Stimulated activated CD4-positive, alpha-beta T cell treated with anti-CD3 and anti-CD28 coated beads, Interleukin-15, amount 100 ng/mL, for 24 hours (primary cell): ENCODE results near the gene NEGR1.
"Not testable (repeated sequence)": the region's sequence is repeated elsewhere in the genome, so short reads cannot be mapped to it uniquely, and the experiment has no call there.

Experiments used
- DNase-seq: peaks from one replicate; pipeline ENCODE4 v3.0.0-alpha.2; 2020

NEGR1 gene

DNA sequence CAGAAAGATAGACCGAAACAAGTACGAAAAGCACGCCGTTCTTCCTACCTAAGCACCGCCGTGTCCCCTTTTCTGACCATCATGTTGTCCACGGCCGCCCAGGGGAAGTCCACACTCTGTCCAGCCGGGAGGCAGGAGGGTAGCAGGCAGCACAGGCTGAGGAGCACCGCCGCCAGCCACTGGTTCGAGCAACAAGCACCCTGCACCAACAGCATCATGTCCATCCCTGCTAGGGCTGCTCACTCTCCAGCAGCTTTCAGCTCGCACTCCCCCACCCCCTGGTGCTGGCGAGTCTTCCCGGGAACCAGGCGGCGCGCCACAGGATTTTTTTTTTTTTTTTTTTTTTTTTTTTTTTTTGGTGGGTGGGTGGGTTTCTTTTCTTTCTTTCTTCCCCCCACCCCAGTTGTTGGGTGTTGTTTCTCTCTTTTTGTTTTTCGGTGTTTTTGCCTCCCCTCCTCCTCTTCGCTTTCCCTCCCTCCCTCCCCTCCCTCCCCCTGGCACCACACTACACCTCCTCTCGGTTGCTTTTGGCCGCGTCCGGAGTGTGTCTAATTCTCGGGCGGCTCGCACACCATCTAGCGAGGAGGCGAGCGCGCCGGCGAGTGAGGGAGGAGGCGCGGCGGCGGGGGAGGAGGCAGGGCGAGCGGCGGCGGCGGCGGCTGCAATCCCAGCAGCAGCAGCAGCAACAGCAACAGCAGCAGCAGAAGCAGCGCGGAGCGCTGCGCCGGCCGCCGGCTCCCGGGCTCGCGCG is at the start of gene NEGR1:
TSS of gene NEGR1 (minus strand) at position 269 of the 751 bp plus-strand sequence.
- DNase-seq, result peak; percentile 73

DNA sequence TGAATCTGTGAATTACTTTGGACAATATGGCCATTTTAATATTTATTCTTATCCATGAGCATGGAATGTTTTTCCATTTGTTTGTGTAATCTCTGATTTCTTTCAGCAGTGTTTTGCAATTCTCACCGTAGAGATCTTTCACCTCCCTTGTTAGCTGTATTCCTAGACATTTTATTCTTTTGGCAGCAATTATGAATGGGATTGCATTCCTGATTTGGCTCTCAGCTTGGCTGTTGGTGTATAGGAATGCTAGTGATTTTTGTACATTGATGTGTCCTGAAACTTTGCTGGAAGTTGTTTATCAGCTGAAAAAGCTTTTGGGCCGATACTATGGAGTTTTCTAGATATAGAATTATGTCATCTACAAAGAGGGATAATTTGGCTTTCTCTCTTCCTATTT is 44.2 kb upstream of the NEGR1 start:
- DNase-seq, result no peak

DNA sequence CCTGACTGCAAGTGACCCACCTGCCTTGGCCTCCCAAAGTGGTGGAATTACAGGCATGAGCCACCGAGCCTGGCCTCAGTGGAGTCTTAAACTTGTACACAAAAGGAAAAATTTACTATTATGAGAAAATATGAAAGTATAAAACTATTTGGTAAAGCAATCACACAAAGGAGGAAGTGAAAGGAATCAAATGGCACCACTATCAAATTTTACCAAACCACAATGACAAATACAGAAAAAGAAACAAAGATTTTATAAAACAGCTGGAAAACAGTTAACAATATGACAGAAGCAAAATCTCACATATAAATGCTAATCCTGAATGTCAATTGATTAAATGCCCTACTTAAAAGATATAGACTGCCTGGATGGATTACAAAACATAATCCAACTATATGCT is 42.1 kb upstream of the NEGR1 start:
- no peak for DNase-seq

DNA sequence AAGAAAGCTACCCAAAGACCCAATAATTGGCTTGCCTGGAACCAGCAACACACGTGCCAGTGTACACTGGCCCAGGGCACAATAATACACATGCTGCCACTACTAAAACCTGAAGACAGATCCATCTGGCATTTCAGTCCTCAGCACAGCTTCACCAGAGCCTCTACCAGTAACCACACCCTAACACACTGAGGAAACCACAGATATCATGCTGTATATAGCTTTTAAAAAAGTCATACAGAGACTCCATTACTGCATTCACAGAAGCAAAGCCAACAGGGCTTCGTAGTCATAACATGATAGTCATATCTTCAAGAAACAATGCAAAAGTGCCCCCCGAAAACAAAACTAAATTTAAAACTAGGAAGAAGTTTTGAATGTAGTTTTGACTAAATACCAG is 40.6 kb upstream of the NEGR1 start:
- no peak for DNase-seq

DNA sequence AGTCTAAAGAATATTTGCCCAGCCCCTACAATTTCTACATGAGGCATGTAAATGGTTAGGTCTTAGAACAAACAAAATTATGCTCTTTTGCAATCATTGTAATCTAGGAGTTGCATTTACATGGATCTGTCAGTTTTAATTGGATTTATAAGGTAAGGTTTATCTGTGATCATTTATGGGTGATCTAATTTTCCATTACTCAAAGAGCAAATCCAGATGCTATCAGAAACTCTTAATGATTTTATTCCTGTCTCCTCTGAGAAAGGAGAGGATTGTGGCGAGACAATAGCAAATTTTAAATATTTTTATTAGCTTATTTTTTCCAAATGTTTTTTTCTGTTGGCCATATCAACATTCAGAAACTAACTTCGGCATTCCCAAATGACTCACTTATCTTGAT is 14.2 kb upstream of the NEGR1 start:
- no peak for DNase-seq

DNA sequence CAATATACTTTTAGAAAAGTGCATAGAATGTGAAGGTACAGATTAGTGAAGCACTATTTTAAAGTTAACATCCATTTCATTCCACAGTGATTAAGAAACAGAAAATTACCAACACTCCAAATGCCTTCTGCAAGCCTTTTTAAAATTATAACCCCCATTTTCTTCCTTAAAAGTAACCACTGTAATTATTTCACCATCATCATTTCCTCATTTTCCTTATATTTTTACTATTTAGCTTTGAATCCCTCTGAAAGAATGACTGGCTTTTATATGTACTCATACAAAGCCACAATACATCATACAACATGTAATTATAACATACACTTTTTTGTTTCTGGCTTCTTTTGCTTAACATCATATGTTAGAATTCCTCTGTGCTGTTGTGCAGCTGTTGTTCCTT is 6.5 kb upstream of the NEGR1 start:
- no peak for DNase-seq

DNA sequence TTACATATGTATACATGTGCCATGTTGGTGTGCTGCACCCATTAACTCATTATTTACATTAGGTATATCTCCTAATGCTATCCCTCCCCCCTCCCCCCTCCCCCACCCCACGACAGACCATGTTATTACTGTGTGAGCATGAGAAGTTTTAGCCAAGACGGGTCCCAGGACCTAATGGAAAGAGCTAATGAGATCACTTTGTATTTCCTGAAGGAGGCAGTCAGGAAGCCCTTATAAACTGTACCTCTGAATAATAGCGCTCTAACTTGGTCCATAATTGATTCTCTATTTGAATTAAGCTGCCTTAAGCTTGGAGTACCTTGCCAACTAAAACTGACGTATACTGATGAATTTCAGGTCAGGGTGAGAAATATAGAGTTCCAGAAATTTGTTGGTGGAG is 4.1 kb upstream of the NEGR1 start:
- DNase-seq, result no peak

DNA sequence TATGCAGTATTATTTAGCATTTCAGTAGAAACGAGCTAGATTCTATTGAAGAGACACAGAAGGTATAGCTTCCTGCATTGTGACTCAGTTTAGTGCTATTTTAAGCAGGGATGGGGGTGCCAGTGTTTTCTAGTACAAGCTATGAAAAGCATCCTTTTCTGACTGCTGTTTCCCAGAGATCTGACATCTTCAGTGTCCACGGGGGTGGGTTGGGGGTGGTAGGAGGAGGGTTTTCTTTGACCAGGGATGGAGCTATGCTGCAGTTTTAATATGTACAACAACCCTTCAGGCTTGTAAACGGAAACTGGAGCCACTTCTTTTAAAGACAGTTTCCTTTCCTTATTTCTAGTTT is 2.7 kb upstream of the NEGR1 start:
- no peak for DNase-seq

DNA sequence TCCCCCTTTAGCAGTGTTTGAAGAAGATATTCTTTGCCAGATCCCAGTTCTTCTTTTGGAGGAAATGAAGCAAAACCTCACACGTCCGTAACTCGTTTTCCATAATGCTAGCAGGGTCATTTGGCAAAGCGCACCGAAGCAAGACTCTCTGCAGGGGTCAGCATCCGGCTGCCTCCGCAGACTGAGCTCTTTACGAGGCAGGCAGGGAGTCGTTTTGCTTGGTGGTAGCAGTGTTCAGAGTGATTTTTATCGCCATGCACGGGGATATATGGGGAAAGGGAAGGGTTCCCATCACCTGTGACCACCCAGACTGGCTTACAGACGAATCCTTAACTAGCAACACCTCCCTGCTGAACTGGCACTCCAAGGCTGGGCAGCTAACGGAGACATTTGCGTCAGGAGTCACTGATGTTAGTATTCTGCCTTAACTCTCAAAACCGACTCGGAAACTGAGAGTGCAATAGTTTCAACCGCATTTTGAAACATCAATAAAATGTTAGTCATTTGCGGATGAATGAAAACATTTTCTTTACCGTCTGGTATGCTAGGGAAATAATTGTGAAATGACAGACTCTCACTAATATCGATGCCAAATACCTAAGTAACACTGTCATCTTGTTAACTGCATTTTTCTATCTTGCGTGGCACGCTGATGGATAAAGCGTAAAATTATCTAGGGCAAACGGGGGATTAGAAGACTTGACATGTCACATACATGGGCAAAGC is 2.2 kb upstream of the NEGR1 start:
- peak; percentile 52 for DNase-seq

DNA sequence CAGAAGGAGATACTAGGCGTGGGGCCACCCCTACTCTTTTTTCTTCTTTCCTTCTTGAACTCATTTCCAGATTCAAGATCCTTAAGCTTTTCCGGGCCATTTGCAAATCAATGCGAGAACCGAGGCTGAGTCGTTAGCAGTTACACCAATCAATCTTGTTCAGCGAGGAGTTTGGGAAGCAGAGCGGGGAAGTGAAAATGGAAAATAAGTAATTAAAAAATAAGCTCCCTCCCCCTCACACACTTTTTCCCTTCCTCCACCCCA is 1.7 kb upstream of the NEGR1 start:
- no peak for DNase-seq

DNA sequence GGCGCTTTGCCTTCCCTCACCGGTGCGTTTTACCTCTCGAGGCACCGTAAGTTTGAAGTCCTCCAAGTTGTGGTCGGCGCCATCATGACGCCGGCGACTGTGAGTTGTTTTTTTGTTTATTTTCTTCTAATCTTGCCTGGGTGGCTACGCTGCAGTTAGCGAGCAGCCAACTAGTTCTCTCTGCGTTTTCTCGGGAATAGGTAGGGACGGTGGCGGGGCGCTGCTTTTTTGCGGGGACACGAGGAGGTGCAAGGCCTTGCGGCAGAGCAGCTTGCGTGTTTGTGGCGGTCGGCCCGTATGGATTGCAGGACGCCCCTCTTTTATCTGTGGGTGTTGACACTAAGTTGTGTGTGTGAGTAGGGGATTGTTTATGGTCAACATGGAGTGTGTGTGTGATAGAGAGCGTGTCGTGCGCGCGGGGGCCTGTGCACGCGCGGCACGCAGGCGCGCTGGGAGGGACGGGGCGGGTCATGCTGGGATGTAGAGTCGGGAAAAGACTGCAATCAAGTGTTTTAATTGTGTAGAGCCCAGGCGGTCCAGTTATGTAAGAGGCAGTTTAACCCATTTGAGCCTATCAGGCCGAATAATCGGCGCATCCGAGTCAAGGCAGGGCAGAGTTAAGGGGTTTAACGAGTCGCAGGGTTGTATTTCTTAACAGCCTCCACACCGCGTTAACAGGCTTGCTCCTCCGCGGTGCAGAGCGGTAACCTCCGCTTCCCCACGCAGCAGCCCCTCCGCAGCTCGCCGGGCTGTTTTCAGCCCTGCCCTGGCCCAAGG is 1.2 kb upstream of the NEGR1 start:
- peak; percentile 31 for DNase-seq

DNA sequence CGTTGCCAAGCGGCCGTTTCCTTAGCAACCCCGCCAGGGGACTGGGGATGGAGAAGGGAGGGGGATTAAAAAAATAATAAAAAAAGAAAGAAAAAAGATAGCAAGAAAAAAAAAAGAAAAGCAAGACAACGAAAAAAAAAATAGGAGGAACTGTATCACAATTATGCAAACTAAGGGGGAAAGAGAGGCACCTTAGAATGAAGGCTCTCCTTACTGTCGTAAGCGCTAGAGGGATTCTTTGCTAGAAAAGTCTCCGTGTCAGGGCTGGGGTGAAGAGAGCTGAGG is 625 bp upstream of the NEGR1 start:
- no peak for DNase-seq

DNA sequence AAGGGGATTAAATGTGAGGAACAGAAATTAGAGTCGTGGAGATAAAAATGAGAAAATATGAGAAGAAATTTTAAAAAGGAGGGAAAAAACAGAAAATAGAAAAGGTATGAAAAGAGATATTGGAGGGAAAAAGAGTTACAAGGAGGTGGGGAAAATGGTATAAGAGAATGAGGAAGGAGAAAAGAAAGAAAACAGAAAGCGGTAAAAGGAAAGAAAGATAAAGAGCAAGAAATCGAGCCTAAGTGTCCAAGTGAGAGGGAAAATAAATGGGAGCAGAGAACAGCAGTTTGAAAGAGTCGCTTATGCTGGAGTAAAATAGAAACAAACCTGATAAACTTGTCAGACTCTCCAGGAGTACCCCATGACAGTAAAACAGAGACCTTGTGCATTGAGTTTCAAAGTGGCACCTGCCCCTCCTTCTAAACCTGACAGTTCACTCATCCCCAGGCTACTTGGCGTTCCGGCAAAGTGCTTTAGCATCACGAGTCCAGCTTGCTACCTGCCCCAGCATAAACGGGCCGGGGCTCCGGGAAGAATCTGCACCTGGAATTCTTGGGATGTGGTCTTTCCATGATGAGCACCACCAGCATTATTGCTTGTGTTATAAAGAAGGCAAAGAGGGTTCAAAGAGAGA is 585 bp downstream of the NEGR1 start:
- DNase-seq, result no peak

DNA sequence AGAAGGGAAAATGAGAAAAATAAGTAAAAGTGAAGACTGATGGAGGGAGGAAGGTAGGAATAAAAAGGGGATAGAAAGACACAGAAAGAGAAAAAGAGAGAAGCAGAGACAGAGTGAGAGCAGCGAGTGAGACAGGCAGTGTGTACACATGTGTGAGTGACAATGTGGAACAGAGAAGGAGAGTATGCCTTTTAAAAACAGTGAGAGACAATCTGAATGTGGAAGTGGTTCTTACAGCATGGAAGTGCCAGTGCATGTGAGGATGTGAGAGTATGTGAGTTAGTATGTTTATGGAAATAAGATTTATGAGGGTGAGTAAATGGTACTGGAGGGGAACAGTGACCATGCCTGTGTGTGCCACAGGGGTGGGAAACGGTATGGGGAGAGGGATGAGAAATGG is 1.2 kb downstream of the NEGR1 start:
- no peak for DNase-seq

DNA sequence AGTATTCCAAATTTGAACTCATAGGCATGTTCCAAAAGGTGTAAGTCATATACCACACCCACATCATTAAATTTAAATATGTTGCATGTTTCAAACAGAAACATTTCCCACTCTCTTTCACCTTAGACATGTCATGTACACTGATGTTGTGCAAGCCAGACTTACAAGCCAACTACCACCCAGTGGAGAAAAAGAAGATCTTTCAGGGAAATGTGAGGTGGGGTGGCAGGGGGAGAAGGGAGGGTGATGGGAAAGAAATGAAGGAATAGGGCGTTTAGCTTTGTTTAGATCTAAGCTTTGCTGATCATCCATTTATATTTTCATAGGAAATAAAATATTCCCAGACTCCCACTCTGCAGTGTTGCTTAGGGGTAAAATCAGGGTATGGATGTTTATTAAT is 1.6 kb downstream of the NEGR1 start:
- DNase-seq, result no peak

DNA sequence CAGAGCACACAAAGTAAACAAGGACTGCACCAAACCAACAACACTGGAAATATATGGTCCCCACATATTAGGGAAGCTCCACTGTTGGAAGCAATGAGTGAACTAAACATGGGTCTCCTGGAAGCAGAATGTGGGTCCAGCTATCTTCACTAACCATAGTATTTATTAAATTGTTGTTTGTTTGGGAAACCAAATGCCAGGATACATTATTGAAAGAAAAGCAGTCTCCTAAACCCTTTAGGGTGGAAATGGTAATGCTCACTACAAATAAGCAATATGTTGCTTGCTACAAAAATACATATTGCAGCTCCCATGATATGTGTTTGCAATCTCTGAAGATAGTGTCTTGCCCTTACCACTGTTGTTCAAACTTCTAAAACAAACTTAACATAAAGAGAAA is 2.2 kb downstream of the NEGR1 start:
- no peak for DNase-seq

DNA sequence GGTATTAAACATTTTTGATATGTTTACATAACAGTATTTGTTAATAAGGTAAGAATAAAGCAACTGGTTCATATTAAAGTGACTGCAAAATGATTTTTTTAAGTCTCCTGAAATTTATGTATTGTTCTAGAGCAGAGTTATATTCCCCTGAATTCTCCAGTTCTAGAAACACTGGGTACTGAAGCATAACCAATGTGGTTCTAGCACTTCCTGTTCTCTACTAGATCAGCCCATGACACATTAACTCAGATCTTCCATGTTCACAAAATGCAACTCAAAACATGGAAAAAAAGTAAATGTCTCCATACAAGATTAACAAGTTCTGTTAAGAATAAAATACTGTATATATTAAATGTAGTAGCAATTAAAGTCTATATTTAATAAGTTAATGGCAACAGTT is 3.9 kb downstream of the NEGR1 start:
- DNase-seq, result no peak

DNA sequence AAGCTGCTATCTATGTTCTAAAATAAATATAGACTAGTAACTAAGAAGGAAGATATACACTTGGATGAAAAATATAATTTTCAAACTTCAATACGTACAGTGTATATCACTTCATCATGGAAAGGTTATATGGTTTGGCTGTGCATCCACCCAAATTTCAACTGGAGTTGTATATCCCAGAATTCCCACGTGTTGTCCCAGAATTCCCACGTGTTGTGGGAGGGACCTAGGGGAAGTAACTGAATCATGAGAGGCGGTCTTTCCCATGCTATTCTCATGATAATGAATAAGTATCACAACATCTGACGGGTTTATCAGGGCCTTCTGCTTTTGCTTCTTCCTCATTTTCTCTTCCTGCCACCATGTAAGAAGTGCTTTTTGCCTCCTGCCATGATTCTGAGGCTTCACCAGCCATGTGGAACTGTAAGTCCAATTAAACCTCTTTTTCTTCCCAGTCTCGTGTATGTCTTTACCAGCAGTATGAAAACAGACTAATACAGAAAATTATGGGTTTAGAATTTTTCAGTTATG is 10.7 kb downstream of the NEGR1 start:
- DNase-seq, result no peak

DNA sequence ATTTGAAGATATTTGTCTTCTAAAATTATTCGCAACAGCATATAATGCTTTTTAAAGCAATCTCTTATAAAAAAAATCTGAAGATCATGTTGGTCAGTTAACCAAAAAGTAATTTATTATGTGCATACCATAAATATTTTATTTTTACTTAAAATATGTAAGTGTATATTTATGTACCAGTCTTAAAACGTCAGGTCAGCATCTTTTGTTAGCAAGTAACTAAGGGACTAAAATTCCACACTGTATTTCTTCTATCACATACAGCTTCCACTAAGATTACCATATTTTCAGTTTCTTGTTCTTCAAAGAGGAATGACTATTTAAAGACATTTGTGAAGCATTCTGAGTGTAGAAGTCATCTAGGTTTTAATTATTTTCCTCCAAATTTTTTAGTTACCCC is 19.6 kb downstream of the NEGR1 start:
- DNase-seq, result no peak

DNA sequence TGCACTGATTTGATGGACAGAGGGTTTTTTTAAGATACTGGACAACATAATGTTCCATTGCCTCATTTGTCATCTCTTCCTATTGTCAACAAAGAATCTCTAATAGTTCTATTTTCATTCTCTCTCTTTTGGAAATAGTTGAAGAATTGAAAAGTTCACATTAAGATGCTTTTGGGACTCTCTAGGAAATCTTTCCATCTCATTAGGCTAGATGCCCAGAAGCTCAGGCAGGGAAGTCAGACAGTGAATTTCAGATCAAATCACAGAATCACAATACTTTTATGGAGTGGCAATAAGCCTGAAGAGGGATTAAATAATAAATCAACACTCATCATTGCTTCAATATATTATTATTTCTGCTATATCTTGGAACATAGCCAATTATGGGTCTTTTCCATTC is 29.2 kb downstream of the NEGR1 start:
- DNase-seq, result no peak

DNA sequence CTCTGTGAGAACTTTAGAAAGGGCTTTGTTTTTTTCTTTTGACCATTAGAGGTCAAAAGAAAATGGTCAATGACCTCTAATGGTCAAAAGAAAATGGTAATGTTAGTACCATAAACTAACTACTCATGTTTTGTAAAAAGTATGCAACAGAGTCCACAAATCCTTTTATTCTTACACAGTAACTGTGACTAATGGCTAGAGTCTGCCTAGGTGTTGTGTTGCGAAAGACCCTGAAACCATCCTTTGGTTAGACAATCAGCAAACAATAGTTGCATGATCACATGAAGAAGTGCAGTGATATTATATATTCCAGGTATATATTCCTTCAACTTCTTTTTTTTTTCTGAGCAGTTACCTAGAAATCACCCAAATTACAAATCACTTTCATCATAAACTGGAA is 40.9 kb downstream of the NEGR1 start:
- DNase-seq, result no peak

DNA sequence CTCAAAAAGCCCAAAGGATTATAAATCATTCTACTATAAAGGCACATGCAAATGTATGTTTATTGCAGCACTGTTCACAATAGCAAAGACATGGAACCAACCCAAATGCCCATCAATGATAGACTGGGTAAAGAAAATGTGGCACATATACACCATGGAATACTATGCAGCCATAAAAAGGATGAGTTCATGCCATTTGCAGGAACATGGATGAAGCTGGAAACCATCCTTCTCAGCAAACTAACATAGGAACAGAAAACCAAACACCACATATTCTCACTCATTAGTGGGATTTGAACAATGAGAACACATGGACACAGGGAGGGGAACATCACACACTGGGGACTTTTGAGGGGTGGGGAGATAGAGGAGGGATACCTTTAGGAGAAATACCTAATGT is 46.4 kb downstream of the NEGR1 start:
- DNase-seq, result not testable (repeated sequence)

DNA sequence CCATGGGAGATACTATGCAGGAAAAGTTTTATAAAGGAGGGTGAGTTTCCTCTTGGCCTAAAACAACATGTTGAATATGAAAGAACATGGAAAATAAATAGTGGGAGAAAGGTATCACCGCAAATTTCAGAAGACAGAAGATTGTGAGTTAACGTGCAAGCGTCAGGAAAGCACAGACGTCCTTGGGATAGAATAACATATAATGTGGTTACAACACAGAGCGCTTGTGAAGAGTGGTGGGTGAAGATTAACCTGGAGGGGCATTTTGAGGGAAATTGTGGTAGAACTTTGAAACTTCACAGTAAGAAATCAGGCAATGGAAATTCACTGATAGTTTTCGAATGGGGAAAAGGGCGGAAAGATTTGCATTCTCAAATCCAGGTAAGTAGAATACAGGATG is 47.3 kb downstream of the NEGR1 start:
- DNase-seq, result no peak

DNA sequence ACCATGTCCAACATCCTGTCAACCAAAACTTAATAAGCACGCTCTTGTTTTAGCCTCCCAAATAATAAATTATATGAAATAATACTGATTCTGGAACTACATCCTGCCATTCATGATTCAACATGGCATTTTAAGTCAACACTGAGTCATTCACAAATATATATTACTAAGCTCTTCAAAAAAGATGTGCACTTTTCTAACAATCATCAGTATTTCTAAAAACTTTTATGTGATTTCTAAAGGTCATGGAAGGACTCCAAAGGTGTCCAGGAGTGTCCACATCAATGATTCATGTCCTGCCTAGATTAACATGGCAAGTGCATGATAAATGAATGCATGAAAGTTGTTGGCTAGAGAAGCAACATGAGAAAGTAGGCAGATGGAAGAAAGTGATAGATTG is 51.6 kb downstream of the NEGR1 start:
- no peak for DNase-seq
